Measurements from ENCODE around the gene LMO1. TPM values are rescaled to one million over a fixed set of nuclear protein-coding genes. Genes with fewer than 3 reads are reported as not detected.
A peak's percentile ranks its signal among the peaks of the same experiment; 100 is the strongest.

LMO1 gene
- total RNA-seq, 3 donors from 2014 or later = not detected

DNA sequence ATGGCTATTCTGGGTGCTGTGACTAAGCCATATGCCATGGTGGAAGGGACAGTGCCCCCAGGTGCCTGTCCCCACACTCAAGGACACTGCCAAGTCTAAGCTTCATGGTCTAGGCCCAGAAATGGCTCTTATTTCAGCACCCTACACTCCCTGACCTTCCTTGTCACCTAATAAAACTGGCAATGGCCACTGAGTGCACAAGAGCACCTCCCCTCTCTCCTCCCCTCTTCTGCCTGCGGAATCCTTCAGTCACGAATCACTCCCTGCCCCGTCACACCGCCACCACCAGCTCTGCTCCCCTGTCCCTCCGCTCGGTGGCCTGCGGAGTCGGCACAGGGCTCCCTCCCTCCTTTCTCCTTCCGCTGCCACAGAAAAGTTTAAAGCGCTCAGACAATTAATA, 19.0 kb upstream of the LMO1 start:
- DNase-seq (no peak), ATAC-seq (no peak)
- Mint-ChIP-seq H3K4me3 (no peak overlapping the region), H3K27me3 (ENCODE audit: low read depth) (peaks cover 5% of the 10 kb centered on the region), H3K9me3 (no peaks in the 10 kb centered on the region), H3K4me1 (ENCODE audit: low read depth) (no peaks in the 10 kb centered on the region), H3K36me3 (ENCODE audit: insufficient read depth) (no peaks in the 10 kb centered on the region)

DNA sequence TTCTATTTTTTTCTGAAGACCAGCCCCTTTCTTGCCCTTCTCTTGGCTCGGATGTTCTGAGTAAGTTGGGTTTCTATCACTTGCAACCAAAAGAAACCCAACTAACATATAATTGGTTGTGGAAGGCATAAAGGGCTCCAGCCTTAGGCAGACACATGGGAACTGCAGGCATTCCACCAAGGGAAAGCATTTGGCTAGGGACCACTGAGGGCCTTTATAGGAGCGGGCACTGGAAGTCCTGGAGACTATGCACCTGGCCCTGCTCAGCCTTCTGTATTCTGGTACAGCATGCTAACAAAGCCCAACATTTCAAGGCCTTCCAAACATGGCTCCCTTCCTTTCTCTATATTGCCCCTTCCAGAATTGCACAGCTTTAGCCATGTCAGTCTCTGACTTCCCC, 17.6 kb upstream of the LMO1 start:
- H3K4me1 Mint-ChIP-seq (ENCODE audit: low read depth) = no peaks in the 10 kb centered on the region
- no peaks in the 10 kb centered on the region for H3K36me3 Mint-ChIP-seq (ENCODE audit: insufficient read depth)
- peaks cover 8% of the 10 kb centered on the region for H3K27me3 Mint-ChIP-seq (ENCODE audit: low read depth)
- ATAC-seq (no peak), DNase-seq (no peak)
- H3K4me3 Mint-ChIP-seq = no peak overlapping the region
- no peaks in the 10 kb centered on the region for H3K9me3 Mint-ChIP-seq

DNA sequence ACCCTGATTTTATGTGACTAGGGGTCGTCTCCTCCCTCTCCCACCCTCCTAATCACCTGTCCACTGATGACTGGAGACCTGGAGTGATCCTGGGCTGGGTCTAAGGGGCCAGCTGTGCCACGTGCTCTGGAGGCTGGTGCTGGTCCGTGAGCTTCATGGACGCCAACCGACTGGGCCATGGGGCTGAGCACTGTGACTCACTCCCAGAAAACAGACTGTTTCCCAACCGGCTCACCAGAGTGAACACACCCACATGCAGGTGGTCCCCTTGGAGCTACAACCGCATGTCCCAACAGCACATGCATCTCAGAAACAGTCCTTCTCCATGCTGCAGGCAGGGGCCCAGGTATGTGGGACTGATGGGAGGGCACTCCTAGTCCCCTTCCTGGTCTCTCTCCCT, 14.0 kb upstream of the LMO1 start:
- no peaks in the 10 kb centered on the region for H3K4me1 Mint-ChIP-seq (ENCODE audit: low read depth)
- peaks cover 9% of the 10 kb centered on the region for H3K27me3 Mint-ChIP-seq (ENCODE audit: low read depth)
- H3K36me3 Mint-ChIP-seq (ENCODE audit: insufficient read depth) = no peaks in the 10 kb centered on the region
- no peaks in the 10 kb centered on the region for H3K9me3 Mint-ChIP-seq
- no peak for DNase-seq
- ATAC-seq = no peak
- no peak overlapping the region for H3K4me3 Mint-ChIP-seq

DNA sequence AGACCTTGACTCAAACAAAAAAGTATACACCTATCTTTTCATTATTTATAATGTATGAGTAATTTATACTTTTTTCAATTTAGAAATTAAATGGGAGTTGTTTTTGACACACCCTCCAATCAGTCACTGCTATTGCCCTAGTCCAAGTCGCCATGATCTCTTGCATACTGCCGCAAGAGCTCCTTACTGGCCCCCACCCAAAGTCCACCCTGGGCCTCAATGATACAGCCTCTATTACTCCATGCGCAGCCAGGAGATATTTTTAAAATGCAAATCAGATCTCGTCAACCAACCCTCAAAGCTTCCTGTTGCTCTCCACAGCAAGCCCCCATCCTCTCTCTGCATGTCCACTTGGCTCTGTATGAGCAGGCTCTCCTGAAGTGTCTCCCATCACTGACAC, 12.8 kb upstream of the LMO1 start:
- H3K36me3 Mint-ChIP-seq (ENCODE audit: insufficient read depth) = no peaks in the 10 kb centered on the region
- H3K27me3 Mint-ChIP-seq (ENCODE audit: low read depth) = peaks cover 11% of the 10 kb centered on the region
- DNase-seq (no peak), ATAC-seq (no peak)
- no peak overlapping the region for H3K4me3 Mint-ChIP-seq
- H3K4me1 Mint-ChIP-seq (ENCODE audit: low read depth) = no peaks in the 10 kb centered on the region
- H3K9me3 Mint-ChIP-seq = no peaks in the 10 kb centered on the region

DNA sequence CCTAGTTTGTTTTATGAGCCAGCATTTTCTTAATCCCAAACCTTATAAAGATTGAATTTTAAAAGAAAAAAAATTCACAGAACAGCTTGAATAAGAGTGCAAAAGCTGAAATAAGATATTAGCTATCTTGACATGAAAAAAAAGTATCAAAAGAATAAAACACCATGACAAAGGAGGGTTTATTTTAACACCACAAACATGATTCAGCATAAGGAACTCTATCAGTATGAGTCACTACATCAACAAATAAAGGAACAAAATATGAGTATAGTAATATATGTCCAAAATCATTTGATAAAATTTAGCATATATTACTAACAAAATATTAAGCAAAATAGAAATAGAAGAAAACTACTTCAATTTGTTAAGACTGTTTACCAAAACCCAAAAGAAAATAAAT, 9.6 kb upstream of the LMO1 start:
- DNase-seq (no peak), ATAC-seq (no peak)
- Mint-ChIP-seq H3K9me3 (no peaks in the 10 kb centered on the region), H3K4me3 (no peak overlapping the region), H3K36me3 (ENCODE audit: insufficient read depth) (no peaks in the 10 kb centered on the region), H3K27me3 (ENCODE audit: low read depth) (peaks cover 34% of the 10 kb centered on the region), H3K4me1 (ENCODE audit: low read depth) (no peaks in the 10 kb centered on the region)

DNA sequence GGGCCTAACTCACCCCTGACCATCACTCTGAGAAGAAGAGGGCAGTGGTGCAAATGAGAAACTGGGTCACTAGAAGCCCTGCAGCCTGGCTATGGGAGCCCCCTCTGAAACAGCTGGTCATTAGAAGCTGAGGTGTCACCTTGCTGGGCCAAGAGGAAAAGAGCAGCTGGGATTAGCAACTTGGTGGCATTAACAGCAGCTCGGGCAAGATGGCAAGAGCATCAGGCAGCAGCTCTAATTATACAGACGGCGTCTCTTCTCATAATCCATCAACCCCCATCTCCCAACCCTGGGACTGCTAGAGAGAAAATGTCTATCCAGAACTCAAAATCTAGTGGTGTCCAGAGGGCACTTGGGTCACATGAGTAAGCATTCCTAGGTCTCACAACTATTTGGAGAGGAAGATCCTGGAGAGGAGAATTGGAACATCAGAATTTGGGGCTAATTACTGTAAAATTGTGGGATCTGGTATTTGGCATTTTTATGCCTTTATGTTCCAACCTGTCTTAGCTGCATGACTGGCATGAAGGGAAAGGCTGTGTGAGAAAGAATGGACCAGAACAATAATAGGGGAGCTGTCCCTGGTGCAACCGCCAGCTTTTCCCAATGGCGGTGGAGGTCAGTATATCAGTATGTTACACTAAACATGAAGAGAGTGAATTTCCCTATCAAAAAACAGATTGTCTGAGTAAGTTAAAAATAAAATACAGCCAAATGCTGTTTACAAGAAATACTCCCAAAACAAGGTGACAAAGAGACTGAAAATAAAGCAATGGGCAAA, 7.6 kb upstream of the LMO1 start:
- H3K4me1 Mint-ChIP-seq (ENCODE audit: low read depth) = no peaks in the 10 kb centered on the region
- DNase-seq (no peak), ATAC-seq (no peak)
- peaks cover 47% of the 10 kb centered on the region for H3K27me3 Mint-ChIP-seq (ENCODE audit: low read depth)
- no peak overlapping the region for H3K4me3 Mint-ChIP-seq
- no peaks in the 10 kb centered on the region for H3K9me3 Mint-ChIP-seq
- no peaks in the 10 kb centered on the region for H3K36me3 Mint-ChIP-seq (ENCODE audit: insufficient read depth)

DNA sequence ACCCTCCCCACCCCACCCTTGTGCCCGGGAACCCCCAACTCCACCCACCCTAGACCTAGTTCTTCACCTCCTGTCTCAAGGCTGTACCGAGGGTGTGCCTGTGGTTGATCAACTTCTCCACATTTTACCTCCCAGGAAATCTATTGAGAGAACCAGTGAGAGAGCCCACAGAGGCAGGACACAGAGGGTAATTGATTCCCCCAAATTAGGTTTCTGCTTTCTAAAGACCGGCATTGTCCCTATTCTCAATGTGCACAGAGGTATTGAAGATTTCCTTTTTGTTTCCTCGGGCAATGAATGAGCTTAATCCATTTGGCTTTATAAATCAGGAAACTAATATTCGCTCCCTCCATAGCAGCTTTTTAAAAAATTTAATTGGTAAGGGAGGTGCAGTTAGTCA, 6.0 kb upstream of the LMO1 start:
- Mint-ChIP-seq H3K27me3 (ENCODE audit: low read depth) (peaks cover 61% of the 10 kb centered on the region), H3K36me3 (ENCODE audit: insufficient read depth) (no peaks in the 10 kb centered on the region), H3K9me3 (no peaks in the 10 kb centered on the region), H3K4me3 (no peak overlapping the region), H3K4me1 (ENCODE audit: low read depth) (no peaks in the 10 kb centered on the region)
- DNase-seq (no peak), ATAC-seq (no peak)

DNA sequence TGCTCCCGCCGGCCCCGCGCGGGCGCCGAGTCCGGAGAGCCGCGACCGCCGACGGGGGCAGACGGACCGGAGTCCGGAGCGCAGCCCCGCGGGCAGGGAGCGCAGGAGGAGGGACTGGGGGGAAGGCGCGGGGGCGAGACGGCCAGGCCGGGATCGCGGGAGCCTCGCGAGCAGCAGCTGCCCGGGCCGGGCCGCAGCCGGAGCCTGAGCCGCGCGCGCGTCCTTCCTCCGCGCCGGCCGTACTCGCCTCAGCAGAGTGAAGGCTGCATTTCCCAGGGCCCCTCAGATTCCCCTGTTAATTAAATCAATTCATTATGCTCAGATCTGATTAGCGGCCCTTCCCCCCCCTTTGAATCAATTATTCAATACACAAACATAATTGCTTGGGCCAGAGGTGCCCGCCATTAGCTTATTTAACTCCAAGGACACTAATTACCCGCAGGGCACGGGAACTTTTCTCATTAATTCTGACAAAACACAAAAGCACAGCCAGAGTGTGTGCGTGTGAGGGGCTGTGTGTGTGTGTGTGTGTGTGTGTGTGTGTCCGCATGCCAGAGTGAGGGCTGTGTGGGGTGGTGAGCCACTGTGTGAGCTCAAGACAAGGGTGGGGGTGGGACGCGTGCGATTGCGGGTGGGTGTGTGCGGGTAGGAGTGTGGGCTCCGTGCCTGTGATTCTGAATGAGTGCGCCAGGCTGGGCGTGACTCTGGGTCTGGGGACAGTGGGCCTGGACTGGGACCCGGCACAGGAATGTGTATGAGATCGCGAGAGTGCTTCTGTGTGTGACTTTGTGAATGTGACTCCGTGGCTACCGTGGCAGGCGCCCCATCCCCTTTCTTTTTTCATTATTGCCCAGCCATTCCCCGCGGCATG, 5.1 kb upstream of the LMO1 start:
- H3K4me3 Mint-ChIP-seq = peak overlapping the region; percentile 51
- peaks cover 4% of the 10 kb centered on the region for H3K4me1 Mint-ChIP-seq (ENCODE audit: low read depth)
- no peaks in the 10 kb centered on the region for H3K9me3 Mint-ChIP-seq
- H3K36me3 Mint-ChIP-seq (ENCODE audit: insufficient read depth) = no peaks in the 10 kb centered on the region
- ATAC-seq = peak; percentile 10 to 32
- no peak for DNase-seq
- peaks cover 69% of the 10 kb centered on the region for H3K27me3 Mint-ChIP-seq (ENCODE audit: low read depth)

DNA sequence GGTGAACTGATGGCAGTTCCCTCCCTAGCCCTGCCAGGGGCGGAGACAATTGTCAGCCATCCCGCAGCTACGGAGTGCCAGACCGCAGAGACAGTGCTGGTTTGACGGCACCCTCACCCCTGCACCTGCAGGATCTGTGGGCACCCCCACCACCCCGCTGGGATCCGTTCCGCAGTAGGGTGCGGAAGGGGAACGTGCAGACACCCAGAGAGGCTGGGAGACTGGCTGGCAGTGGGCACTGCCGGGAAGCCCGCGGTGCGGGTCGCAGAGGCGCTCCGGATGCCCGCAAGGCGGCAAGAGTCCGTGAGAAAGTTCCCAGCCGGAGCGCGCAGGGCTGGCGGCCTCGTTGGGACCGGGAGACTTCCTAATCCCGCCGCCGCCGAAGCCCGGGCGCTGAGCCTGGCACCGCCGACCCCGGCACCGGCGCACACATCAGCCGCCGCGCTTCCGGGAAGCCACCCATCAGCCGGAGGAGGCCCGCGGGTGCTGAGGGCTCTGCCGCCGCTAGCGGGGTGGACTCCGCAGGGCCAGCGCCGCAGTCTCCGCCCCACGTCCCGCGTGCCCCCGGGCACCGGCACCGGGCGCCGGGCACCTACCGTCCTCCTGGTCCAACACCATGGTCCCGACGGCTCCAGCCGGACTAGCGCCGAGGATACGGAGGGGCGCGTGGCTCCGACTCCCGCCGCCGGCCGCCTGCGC, 4.3 kb upstream of the LMO1 start:
- peak; percentile 55 to 75 for ATAC-seq
- H3K4me3 Mint-ChIP-seq = peak overlapping the region; percentile 41
- H3K9me3 Mint-ChIP-seq = no peaks in the 10 kb centered on the region
- no peaks in the 10 kb centered on the region for H3K36me3 Mint-ChIP-seq (ENCODE audit: insufficient read depth)
- no peak for DNase-seq
- H3K27me3 Mint-ChIP-seq (ENCODE audit: low read depth) = peaks cover 73% of the 10 kb centered on the region
- peaks cover 9% of the 10 kb centered on the region for H3K4me1 Mint-ChIP-seq (ENCODE audit: low read depth)

DNA sequence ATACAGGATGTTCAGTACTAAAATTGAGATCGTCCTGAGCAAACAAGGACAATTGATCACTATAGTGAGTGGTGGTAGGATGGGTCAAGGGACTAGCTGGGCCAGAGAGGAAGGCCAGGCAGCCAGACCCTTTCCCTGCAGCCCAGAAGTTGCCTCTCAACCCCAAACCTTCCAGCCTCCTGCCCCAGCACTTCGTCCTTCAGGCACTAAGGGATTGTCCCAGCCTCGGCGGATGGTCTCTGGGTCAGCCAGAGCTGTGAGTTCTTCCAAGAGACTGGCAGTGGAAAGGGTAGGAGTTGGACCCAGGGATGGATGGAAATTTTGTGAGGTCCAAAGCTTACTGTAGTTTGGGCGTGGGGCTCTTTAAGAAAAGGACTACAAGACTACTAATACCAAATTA, 3.6 kb upstream of the LMO1 start:
- no peak for ATAC-seq
- peaks cover 9% of the 10 kb centered on the region for H3K4me1 Mint-ChIP-seq (ENCODE audit: low read depth)
- peak overlapping the region; percentile 41 for H3K4me3 Mint-ChIP-seq
- no peaks in the 10 kb centered on the region for H3K36me3 Mint-ChIP-seq (ENCODE audit: insufficient read depth)
- H3K27me3 Mint-ChIP-seq (ENCODE audit: low read depth) = peaks cover 74% of the 10 kb centered on the region
- no peak for DNase-seq
- no peaks in the 10 kb centered on the region for H3K9me3 Mint-ChIP-seq

DNA sequence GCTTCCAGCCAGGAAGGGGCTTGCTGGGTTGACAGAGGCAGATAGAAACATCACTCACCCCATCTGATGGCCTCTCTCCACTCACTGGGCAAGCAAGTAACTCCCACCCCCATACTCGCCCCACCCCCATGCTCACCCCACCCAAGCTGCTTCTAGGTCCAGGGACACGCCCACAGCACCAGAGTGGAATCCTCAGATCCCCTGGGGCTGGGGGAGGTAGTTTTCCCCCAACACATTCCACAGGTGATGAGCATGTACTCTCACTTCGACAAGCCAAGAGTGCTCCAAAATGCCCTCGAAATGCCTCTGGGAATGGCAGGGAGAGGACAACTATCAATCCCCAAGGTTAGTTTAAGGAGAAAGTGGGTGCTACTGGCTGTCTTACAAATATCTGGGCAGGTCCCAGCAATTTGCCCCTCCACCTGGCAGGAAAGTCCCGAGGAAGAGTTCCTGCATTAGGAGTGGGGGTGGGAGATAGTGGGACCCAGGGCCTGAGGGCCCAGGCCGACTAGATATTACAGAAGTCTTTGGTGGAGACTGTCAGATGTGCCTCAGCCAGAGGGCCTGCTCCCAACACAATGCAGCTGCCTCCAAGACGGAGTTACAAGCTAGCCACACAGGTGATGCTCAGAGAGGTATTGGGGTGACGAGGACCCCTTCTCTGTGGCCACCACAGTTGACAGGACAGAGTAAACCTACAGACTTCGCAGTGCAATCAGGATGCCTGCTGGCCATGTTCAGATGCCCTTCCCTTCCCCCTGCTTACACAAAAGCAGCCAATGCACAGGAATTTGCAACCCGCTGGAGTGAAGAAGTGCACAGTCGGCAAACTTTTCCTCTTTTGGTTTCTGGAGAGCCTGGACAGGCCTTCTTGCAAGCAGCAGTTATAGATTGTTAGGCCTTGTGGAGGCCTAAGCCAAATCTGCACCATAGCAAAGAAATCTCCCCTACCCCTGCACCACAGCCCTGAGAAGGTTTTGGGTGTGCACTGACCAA, 2.9 kb upstream of the LMO1 start:
- Mint-ChIP-seq H3K9me3 (no peaks in the 10 kb centered on the region), H3K4me3 (no peak overlapping the region), H3K4me1 (ENCODE audit: low read depth) (peaks cover 9% of the 10 kb centered on the region), H3K27me3 (ENCODE audit: low read depth) (peaks cover 79% of the 10 kb centered on the region), H3K36me3 (ENCODE audit: insufficient read depth) (no peaks in the 10 kb centered on the region)
- DNase-seq (no peak), ATAC-seq (no peak)

DNA sequence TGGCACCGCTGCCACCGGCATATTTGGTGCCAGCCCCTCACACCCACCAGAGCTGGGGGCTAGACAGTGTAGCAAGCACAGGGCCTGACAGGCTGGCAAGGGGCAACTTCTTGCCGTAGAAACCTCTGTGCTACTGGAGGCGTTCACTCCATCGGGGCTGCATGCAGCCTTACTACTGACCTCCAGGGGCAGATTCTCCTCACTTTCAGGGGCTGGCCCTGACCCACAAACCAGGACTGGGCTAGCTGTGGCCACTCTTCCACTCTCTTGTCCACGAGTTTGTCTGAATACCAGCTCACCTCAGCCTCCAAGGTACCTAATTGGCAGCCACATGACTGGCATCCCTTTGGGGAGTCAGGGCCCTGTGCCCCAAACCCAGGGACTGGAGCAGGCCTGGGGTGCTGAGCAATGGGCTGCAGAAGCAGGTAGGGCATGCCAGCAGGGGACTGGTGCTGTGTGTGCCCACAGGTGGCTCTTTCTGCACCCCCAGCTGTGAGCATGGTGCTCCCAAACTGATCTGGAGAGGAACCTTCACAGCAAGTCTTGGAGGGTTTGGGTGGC, 2.1 kb upstream of the LMO1 start:
- Mint-ChIP-seq H3K4me3 (no peak overlapping the region), H3K27me3 (ENCODE audit: low read depth) (peaks cover 82% of the 10 kb centered on the region)
- DNase-seq = no peak

DNA sequence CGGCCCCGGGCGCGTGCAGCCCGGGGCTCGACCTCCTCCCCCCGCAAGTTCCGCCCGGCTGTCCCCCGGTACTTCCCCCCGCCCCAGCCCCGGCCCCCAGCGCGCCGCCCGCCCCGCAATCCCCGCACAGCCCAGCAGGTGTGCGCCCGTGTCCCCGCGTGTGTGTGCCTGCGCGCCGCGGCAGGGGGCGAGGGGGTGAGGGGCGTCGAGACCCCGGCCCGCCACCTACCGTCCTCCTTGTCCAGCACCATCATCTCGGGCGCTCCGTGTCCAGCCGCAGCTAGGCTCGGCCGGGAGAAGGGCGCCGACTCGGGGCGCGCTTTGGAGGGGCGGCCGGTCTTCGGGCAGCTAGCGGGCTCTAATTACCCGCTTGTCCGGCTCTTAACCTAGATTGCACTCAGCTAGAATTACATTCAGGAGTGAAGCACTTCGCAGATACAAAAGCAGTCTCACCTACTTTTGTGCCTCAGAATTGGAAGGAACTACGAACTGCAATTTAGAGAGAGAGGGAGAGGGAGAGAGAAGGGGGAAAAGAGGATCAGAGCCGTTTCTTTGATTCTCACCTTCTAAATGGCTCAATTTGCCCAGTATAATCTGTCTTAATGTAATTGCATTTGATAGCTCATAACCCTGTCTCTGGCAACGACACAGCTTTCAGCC, 439 bp downstream of the LMO1 start:
- no peaks in the 10 kb centered on the region for H3K36me3 Mint-ChIP-seq (ENCODE audit: insufficient read depth)
- no peaks in the 10 kb centered on the region for H3K9me3 Mint-ChIP-seq
- no peak for DNase-seq
- peak overlapping the region; percentile 68 for H3K4me3 Mint-ChIP-seq
- peak; percentile 35 to 44 for ATAC-seq
- peaks cover 9% of the 10 kb centered on the region for H3K4me1 Mint-ChIP-seq (ENCODE audit: low read depth)
- peaks cover 77% of the 10 kb centered on the region for H3K27me3 Mint-ChIP-seq (ENCODE audit: low read depth)

More for the DNA sequence above, 2.1 kb upstream of the LMO1 start:
- ATAC-seq = no peak
- Mint-ChIP-seq H3K9me3 (no peaks in the 10 kb centered on the region), H3K4me1 (ENCODE audit: low read depth) (peaks cover 9% of the 10 kb centered on the region), H3K36me3 (ENCODE audit: insufficient read depth) (no peaks in the 10 kb centered on the region)

Measured in activated T-cell treated with anti-CD3 and anti-CD28 coated beads, Interleukin-2, amount 50 U/mL, for 4 hours (primary cell).